Mucosa of gallbladder (tissue), 1 donor: ENCODE results near the gene UQCC2. TPM values are rescaled to one million over a fixed set of nuclear protein-coding genes. Genes with fewer than 3 reads are reported as not detected.

ENCODE experiments used
- DNase-seq: peaks from one replicate; pipeline ENCODE4 v3.0.0-alpha.2; 2020; ENCODE audit warnings: low spot score
- total RNA-seq: library from RNA; stranded (reverse); gene quantifications from one replicate; pipeline ENCODE4 v1.2.1, GENCODE V29; 2021
- donor health status: DM: no; HTN: no; CAD: no.

The UQCC2 gene
- total RNA-seq, 1 donor from 2014 or later = 44.3 TPM

DNA sequence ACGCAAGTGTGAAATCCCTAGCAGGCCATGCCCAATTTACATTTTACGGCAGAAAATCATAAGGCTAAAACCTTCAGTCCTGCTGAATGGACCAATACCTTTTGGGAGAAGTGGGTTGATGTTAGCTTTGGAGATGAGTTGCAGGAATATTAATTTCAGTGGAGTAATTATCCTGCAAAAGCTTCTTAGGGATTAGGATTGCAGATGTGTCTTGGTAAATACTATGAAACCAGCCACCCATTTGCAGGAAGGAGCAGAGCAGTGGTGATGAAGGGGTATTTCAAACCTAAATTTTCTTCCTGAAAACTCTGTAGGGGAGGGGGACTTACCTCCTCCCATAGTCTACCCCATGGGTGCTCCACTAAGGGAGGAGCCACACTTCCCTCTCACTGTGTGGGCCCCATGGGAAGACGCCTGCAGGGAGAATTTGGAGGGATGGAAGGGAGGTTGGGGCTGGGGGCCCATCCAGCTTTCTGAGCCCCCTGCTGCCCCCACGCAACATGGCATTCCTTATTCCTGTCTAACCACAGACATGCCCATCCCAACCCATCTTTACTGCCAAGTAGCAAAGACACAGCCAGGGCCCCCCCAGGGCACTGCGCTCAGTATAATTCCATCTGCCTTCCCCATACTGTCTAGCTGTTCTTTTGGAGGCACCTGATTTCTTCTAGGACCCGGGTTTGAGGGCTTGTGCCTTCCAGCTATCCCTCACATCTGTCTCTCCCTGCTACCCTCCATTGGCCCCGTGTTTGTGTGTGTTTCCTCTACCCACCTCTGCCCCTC is 14.6 kb upstream of the UQCC2 start:
- no peak for DNase-seq

DNA sequence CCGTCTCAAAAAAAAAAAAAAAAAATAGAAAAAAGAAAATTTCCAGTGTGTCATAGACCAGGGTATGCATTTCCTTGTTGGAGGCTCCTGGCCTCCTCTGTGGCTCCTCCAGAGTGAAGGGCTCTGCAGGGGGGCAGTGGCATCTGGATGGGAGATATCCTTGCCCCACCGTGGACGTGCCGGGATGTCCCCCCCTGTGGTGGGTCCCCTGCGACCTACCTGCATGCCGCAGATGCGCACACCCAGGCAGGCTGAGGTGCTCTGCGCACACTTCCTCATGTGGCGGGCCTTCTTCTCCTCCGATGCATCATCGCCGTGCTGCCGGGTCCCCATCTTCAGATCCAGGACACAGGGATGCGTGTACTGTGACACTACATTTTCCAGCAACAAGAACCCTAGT is 13.7 kb upstream of the UQCC2 start:
- no peak for DNase-seq

DNA sequence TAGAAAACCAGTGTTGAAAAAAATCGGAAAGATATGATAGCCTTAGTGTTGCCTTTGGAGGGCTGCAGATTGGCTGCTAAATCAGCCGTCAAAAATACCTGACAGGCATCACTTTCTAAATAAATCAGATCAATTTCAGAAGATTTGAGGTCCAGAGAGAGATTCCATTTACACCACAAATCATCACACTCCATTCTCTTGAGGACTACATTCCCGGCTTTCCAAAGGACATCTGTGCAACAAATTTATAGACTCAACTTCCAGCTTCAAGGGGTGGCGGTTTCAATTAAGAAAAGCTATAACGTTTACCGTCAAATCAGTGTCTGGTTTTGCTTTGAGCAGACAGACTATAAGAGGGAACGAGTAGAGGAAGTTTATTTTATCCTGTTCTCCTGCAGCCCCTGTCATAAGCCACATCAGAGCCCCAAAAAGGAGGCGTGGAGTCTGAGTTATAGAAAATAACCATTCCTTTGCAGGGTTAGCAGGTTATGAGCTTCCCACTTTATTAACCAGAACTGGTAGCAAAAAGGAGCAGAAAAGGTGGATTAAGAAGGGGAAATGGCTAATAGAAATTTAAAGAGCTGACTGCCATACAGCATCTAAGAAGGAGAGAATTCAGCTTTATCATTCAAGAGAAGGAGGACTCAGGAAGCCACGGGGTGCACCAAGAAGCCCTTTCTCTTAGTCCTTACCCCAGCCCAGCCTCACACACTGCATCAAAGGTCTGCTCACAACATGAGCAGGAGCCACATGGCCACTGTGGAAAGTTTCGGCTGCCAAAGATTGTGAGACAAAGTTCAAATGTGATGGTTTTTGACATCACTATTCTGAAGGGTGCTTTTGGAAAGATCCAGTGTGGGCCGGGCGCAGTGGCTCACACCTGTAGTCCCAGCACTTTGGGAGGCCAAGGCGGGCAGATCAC is 12.9 kb upstream of the UQCC2 start:
- no peak for DNase-seq

DNA sequence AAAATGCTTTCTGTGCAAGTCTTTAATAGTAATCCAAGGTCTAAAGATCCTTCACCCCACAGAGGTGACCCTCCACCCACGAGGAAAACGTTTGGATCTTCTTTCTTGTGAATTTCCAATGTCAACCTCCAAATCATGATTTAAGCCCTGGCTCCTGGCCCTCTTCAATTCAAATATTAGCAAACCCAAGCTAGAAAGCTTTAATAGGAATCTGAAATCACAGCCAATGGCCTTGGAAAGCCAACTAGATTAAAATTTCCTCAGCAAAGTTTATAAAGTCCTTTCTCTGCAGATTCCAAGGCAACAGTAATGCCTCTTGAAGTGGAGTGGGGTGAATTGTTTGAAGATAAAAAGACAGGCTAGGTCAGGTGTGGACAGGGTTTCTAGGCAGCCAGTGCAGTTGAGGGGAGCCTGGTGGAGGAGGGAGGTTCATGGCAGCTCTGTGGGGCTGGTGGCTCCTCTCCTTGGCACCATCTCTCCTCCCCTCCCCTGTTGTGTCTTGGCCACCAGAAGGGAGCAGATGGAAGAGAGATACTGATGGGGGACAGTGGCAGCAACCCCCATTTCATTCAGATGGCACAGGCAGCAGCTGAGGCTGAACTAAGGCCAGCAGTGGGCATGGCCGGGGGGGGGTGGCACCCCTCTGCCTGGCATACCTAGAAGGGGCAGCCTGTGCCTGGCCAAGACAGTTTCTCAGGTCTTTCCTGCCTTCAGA is 12.0 kb upstream of the UQCC2 start:
- no peak for DNase-seq

DNA sequence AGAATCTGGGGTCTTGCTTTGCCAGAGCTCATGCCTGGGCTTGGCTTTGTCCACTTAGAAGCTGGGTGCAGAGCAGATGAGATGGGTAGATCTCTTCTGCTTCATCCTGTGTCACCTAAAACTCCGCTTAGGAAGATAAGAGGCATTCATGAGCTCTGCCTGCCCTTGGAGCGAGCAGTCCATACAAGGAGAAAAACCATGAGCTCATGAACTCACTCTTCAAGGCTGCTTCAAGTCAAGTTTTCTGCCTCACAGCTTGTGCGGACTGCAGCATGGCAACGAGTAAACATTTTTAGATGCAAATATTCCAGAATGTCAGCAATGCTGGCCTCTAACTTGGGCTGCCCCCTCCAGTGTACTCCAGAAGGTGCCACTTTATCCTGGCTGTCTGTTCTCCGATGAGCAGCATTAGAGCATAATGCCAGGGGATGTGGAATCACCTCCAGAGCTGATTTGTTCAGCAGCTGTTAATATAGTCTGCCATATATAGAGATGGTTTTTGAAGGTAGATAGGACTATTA is 10.7 kb upstream of the UQCC2 start:
- no peak for DNase-seq

DNA sequence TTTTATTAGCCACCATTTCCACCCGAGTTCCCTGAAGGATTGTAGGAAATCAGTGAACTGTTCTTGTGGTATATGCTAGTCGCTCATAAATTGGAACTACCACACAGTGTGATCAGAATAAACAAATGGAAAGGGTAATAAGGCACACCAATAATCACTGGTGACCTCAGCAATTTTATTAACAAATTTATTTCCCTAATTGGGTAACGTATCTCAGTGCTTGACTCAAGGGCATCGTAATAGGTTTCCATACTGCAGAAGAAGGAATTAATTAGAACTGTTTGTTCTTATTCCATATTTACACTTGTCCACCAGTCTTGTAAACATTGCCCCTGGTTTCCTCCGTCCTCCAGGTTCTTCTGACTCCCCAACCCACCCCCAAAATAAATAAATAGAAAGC is 10.0 kb upstream of the UQCC2 start:
- DNase-seq = no peak

DNA sequence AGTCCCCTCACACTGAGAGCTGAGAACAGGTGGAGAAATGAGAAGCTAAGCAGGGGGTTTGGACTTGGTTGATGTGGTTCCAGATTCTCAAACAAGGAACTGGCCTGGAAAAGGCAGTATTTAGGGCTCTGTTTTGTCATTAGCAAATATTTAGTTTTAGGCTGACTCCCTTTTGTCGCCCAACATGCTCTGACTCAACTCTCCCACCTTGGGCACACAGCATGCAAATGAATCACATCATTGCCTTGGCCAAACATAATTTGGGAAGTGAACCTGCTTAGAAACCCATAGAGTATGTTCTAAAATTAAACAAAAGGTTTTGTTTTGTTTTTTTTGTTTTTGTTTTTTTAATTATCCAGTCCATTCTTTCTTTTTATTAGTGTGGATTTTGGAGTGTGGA is 9.5 kb upstream of the UQCC2 start:
- no peak for DNase-seq

DNA sequence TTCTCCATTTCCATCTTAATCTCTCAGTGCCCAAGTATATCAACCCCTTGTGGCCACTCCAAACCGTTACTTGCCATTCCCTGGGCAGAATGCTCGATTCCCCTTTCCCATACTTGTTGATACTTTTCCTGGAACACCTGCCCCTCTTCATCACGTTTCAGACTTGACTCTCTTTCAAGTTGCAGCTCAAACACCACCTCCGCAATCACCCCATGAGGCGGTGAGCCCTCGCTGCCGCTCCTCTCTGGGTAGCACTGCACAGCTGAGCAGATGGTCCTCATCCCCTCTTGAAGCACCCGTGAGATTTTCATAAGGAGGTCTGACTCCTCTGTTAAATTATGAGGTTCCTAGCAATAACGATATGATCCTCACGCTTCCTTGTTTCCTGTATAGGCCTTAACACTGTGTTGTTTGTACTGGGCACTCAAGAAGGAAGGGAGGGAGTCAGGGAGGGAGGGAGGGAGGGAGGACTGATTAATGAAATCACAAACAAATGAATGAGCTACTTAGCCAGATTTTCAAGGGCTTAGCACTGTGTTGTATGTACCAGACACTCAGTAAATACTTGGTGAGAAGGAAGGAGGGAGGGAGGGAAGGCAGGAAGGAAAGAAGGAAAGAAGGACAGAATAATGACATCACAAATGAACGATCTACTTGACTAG is 8.0 kb upstream of the UQCC2 start:
- no peak for DNase-seq

DNA sequence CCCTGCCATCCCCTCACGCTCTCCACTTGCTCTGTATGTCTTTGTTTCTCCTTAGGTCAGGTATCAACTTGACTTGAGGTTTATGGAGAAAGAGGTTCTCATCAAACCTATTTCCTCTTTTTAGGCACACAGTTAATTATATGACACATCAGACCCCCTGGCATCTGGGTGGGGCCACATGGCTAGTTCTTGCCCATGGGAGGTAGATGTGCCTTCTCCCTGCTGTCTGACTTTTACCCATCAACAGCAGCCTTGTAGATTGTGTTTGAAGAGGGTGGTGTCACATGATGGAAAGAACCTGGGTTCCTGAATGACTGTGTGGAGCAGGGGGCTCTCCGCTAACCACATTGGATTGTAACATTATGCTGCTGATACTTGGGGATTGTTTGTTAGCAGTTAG is 7.2 kb upstream of the UQCC2 start:
- DNase-seq = no peak

DNA sequence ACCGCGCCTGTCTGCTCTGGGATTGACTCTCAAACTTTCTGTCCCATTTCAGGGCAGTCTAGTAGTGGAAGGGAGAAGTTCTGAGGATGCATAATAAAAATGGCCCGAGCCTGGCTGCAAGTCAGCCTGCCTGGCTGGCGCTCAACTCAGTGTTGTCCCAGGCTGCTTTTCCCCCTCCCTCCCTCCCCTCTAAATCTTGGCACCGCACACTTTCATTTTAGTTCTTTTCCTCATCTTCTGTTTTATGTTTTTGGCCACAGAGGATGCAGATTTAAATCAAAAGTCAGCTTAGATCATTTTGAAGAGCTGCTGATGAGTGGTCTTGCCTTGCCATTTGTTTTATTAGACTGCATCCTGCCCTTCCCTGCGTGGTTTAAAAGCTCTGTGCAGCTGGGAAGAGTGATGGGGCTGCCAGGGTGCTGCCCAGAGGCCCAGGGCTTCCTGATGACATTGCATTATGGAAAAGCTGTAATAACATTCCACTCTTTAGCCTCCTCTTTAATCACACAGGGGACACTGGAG is 6.5 kb upstream of the UQCC2 start:
- no peak for DNase-seq

DNA sequence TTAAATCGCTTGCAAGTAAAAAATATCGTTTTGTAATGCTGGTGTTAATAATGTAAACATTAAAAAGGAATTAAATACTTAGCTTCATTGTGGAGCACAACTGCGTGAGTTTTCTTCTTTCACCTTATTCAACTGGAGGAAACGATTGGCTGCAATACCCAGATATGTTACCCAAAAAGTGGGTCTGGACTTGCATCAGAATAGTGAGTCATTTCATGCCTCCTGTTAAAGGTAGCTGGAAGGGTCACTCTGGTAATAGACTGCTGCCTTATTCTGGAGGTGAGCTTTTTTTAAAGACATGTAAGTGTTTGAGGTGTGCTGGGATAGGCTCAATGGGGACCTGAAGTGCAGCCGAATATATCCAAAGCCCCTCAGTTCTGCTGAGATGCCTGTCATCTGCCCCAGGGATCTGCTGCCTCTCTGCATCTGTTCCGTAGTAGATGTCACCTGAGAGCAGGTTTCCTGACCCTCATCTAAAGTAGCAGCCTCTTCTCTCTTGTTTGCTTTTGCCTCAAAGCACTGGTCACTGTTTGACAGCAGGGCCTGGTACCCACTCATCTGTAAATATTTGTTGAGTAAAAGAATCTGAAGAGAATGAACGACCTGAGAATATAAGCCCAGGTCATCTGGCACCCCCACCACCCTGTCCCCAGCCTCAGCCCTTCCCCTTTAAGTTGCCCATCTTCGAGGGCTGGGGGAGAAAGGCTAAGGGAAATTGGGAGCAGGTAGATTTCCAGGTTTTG is 5.6 kb upstream of the UQCC2 start:
- DNase-seq = no peak

DNA sequence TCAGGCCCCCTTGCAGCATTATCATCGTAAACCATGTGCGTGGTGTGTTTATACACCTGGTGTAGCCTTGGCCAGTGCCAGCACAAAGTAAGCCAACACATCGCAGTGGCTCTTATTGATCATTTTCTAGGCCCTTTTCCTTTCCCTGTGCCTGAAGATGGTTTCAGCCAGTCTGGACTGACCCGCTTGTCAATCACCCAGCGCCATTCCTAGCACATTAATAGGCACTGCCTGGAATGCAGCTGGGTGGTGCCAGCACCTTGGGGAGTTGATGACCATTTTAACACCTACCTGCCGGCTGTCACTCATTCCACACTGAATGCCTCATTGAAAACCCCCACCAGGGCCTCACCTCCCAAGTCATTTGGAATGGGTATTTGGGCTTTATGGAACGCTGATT is 4.9 kb upstream of the UQCC2 start:
- peak; percentile 70 for DNase-seq

DNA sequence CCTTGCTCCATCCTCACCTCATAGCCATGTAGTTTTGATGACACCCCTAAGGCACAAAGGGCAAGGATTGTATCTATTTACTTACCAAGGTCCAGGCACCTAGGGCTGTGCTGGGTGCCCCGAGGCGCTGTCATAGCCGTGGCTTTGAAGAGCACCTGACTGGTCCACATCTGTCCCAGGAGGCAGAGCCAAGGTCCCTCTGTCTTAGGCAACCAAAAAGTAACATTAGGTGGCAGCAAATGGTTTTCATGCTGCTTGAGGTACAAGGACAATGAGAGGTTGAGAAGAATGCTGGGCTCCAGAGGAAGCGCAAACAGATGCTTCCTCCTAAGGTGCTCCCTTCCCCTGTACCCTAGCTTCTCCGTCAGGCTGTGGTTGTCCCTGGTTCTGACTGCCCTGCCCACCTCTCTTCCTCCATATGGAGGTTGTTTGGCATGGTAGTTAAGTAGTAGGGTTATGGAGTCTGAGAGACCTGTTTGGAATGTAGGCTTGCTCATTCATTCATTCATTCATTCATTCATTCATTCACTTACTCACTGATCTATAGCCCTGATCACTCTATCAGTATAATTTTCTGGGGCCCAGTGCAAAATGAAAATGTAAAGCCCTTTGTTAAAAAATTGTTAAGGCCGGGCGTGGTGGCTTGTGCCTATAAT is 3.0 kb upstream of the UQCC2 start:
- no peak for DNase-seq

DNA sequence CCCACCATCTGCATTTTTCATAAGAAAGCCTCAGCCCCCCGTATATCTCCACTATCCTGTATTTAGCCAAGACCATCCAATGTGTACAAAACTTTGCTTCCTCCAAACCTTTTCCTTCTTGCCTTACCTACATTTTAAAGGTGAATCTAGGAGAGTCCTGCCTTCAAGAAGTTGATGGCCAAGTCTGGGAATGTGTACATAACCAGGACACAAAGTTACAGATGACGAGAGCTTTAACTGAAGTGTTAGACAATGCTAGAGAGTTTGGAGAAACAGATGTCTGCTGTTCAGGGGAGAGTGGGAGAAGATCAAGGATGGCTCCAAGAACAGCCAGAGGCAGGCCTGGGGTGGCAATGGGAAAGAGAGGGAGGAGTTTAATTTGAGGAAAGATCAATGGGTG is 2.3 kb upstream of the UQCC2 start:
- no peak for DNase-seq

DNA sequence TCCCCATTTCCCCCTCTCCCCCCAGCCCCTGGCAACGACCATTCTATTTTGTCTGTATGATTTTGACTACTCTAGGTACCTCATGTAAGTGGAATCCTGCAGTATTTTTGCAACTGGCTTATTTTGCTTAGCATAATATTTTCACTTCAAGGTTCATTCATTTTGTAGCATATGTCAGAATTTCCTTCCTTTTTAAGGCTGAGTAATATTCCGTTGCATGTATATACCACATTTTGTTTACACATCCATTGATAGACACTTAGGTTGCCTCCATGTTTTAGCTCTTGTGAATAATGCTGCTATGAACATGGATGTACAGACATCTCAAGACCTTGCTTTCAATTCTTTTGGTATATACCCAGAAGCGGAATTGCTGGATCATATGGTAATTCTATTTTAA is 1.4 kb upstream of the UQCC2 start:
- no peak for DNase-seq

DNA sequence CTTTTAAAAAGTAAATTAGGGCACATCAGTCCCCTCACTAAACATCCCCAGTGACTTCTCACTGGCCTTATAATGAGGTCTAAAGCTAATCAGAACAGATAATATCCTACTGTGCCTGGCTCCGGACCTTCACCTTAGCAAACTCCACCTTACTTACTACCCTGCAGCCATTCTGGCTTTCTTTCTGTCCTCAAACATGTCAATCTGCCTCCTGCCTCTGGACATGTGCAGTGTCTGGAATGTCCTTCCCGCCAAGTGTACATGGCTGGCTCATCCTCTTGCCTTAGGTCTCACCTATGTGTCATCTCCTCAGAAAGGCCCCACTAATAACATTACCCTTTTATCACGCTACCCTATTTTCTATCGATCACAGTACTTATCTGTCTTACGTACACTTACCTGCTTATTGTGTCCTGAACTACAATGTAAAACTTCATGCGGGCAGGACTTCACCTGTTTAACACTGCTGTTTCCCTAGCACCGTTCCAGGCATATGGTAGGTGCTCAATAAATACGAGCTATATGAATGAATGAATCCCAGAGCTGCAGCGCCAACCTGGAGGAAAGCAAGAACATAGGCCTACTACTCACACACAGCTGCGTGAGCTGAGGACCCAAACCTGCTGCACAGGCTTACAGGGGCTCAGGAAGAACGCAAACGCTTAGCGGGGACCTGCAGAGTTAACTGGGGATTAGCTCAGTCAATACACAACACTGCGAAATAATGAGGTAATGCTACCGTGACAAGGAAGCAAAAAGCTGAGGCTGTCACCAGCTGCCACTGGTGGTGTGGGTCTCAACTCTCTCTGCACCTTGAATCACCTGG is 991 bp downstream of the UQCC2 start:
- no peak for DNase-seq

DNA sequence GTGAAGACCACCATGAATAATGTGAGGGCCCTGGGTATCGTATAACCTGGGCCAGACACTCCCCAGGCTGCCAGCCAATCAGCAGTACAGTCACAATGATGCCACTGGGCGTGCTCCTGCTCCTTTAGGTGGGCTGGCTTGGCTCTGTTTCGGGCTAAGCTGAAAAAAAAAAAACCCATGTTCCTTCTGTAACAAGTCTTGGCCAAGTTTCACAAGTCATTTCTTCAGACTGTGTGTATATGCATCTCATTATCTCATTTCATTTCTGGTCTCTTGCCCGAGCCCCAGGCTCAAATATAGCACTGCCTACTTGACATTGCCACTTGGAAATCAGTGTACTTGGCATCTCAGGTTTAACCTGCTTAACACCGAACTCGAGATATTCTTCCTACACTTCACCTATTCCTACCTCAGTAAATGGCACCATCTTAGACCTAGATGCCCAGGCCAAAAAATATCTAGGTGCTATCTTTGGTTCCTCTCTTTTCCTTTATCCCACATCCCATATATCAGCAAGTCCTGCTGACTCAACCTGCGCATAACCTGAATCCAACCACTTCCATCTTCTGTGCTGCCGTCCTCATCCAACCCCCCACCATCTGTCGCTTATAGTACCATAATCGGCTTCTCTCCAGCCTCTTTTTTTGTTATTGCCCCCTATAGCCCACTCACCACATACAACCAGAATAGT is 1.8 kb downstream of the UQCC2 start:
- DNase-seq = no peak

DNA sequence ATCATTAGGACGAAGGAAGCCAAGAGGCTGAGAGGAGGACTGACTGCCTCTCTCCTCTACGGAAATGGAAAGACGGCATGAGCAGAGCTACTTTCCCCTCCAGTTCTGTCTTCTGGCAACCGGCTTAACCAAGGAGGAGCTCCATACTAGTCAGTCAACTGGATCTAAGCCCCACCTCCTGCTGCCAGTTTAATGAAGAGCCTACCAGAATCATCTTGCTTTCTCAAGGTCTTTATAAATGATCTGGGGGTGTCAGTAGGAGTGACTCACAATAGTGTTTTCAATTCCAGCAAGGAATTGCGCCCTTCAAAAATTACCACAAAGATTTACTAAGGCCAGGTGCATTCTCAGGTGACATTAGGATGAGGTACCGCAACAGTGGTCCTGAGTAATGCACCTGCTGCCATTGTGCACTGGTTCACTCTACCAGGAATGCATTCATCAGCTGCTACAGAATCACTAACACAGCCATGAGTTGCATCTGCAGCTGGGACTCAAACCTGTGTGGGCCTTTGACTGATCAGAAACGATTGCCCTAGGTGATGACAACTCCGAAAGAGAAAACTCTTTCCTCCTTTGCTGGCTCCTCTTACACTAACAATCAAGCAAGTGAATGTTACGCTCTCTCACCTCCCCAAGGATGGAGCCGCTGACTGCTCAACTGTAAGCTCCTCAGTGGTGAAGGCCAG is 2.8 kb downstream of the UQCC2 start:
- DNase-seq = no peak
